Embryonic facial prominence (tissue), 1 donor: ENCODE results near the gene ANKRD55.
"Not testable (repeated sequence)": the region's sequence is repeated elsewhere in the genome, so short reads cannot be mapped to it uniquely, and the experiment has no call there.

ENCODE experiments used
- DNase-seq: peaks from one replicate; pipeline ENCODE4 v3.0.0-alpha.2; 2016; ENCODE audit errors: extremely low spot score

ANKRD55 gene

DNA sequence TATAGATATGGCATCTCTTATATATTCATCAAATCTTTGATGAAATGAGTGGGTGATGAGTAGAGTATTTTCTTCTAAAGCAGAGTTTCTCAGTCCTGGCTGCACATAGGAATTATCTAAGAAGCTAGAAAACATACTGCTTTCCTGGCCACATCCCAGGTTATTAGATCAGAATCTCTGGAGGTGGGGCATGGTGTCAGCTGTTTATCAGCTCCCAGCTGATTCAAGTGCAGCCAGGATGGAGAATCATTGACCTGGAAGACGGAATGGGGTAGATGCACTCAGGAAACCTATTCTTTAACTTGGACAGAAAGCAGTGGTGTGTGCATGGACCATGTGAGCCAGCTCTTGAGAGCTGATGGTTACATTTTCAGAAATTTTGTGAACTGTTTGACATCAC lies 130.2 kb downstream of the ANKRD55 start:
- no peak for DNase-seq

DNA sequence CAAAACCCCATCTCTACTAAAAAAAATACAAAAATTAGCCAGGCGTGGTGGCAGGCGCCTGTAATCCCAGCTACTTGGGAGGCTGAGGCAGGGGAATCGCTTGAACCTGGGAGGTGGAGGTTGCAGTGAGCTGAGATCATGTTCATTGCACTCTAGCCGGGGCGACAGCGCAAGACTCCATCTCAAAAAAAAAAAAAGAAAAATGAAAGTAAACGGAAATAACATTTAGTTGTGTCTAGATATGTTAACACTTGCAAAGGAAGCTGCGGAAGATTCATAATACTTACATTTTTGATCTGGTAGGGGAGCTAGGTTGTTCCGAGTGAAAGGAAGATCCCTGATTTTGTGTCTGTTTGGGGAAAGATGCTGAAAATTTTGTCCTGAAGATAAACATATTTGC lies 130.9 kb downstream of the ANKRD55 start:
- not testable (repeated sequence) for DNase-seq

GRCh38 chr5:56101180-56101579 lies 131.9 kb downstream of the ANKRD55 start:
- no peak for DNase-seq

- DNase-seq: no peak
These were observed 132.5 kb downstream of the ANKRD55 start for GRCh38 chr5:56100439-56101176.

DNA sequence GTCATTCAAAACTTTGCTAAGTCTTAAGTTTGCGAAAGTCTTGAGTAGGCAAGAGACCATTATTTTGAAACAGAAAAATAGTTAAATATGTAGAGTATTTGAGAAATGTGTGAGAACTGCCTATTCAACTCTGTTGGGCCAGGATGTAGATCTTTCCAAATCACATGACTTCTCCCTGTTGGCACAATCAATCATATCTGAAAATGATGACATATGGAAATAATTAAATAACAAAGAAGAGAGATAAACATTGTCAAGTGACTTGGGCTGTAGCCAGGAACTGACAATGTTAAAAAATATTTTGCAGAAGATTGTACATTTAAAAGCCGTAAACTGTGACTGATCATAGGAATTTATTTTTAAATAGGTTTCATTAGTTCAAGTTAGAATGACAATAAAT lies 133.8 kb downstream of the ANKRD55 start:
- peak; percentile 26 for DNase-seq

DNA sequence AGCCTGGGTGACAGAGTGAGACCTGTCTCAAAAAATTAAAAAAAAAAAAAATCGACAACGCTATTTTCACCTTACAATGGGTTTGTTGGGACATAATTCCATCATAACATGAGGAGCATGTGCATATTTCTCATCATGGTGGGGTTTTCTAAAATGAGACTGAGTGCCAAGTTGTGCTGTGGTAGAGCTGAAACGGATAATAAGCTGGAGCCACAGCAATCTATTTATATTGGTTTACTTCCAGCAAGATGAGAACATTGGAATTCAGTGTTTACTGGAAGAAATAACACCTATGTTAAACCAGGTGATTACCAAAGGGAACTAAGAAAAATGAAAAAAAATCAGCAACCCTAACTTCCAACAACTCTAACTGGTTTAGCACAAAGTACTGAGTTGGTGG lies 136.1 kb downstream of the ANKRD55 start:
- no peak for DNase-seq

DNA sequence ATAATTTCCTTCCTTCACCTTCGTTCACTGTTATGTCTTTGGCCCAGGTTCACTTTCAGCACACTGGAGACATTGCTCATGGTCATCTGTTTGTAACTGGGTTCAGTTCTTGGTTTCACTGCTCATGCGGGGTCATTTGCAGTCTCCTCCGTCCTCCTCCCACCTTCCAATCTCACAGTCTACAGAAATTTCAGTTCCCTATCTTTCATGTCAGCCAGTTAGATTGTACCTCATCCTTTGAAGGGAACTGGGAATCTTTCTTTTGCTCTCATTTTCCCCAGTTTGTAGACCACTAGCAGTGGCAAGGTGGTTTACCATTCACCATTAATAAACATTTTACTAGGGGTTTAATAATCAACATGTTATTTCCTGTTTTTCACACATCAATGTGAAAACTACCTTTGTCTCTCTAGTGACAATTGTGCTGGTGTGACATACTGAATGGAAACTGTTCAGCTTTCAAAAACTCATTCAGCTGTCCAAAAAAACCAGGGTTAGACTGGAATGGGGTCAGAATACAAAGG lies 137.5 kb downstream of the ANKRD55 start:
- no peak for DNase-seq

DNA sequence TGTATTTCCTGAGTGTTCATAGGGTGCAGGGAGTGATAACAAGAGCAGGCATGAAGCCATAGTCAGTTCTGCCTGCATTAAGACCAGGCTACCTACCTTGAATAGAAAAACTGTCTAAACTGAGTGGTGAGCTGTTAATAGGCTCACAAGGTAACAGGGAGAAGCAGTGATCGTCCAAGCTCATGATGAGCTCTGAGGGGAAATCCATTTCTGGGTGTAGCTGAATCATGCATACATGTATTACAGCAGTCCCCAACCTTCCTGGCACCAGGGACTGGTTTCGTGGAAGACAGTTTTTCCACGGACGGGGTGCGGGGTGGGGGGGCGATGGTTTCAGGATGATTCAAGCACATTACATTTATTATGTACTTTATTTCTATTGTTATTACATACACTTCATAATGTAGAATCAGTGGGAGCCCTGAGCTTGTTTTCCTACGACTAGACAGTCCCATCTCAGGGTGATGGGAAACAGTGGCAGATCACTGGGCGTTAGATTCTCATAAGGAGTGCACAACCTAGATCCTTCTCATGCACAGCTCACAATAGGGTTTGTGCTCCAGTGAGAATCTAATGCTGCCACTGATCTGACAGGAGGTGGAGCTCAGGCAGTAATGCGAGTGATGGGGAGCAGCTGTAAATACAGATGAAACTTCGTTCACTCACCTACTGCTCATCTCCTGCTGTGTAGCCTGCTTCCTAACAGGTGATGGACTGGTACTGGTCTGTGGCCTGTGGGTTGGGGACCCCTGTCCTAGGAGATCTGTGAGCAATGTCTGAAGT lies 138.4 kb downstream of the ANKRD55 start:
- no peak for DNase-seq

DNA sequence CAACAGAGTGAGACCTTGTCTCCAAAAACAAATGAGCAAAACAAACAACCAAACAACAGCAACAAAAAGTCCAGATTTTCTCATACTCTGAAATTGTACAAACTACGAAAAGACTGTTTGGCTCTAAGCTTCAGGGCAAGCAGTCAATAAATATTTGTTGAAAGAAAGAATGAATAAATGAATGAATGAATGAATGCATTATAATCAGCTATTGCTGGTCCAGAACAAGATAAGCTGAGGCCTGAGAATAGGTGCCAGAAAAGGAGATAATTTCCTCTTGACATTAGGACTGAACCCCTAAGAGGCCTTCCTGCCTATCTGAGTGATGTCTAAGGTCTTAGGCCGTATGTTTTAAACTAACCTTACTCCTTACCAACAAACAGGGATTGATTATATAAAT lies 139.2 kb downstream of the ANKRD55 start:
- DNase-seq: no peak

GRCh38 chr5:56092115-56092514 lies 141.0 kb downstream of the ANKRD55 start:
- no peak for DNase-seq

DNA sequence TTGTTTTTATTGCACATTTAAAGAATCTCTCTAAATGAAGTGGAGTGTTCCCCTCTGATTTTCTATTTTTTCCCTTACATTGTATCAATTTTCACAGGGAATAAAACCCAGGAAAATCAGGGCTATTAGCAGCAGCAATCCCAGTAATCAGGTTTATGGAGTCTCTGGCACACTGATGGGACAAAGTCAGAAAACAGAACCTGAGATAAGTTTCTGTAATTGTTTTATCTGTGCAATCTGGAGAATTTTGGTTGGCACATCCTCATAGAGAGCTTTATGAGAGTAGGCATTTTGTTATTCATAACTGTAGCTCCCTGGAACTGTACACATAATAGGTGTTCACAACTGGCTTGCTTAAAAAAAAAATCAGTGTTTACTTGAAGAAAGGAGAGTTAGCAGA lies 141.5 kb downstream of the ANKRD55 start:
- no peak for DNase-seq

GRCh38 chr5:56090793-56091460 lies 142.2 kb downstream of the ANKRD55 start:
- no peak for DNase-seq

DNA sequence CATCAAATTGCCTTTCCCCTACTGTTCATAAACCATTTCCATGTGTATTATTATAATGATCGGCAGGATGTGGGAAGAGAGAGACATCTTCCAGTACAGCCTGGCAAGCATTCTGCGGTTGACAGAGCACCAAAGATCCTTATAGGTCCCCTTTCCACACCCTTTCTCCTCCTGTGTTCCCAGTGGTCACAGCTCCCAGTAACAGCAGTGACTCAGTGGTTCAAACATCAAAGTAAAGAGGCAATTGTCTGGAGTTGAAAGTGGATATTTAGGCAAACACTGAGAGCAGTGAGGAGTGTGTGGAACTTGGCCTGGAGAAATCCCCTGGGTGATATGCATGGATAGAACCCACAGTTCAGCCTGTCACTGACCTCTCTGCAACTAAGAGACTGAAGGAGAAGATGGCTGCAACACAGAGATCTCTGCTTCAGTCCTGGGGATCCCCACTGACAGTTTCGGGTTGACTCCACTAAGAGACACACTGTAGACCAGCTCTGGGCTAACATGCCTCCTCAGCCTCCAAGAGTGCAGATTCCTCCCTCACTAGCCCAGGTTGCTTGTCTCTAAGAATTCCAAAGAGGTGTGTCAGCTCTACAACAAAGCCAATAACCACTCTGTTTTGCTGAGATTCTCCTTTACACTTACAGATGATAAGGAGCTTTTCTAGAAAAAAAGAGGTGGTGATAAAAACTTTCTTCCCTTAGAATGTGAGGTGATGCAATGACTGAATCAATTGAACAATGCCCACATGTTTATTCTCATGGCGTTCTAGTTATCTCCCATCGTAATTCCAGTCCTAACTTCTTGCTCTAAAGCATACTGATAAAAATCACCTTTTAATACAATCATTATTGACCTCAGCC lies 143.9 kb downstream of the ANKRD55 start:
- DNase-seq: no peak

DNA sequence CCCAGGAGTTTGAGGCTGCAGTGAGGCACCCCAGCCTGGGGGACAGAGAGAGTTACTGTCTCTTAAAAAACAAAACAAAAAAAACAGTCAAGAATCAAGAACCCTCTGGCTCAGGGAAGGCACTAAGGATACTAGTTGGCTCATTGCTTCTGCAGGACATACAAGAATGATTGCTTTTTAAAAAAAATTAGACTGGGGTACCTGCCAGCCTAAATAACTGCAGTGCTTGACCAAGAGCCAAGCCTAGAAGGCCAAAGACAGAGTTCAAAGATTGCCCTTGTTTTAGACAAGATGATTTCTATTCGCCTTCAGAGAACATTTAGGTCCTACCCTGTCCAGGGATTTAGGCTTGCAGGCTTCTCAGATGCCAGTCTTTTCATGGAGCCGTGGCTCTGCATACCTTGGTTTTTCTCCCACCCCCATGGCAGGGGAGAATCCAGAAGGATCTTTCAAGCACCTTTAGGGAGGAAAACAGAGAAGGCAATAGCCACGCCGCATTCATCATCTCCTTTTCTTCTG lies 144.6 kb downstream of the ANKRD55 start:
- DNase-seq: no peak

DNA sequence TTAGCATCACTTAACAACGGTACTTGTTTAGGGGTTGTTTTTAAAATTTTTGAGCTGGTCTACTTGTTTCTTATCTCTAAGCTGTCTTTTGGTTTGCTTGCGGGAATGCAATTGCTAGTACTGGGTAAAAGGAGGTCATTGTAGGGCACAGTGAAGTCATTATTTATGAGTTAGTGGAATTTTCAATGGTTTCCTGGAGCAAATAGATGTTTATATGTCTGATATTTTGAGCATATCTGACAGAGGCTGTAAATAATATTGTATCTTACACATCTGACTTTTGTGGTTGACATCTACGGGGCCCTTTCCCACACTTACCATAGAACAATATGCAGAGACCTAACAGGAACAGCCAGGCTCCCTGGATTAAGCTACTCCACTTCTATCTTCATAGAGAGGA lies 147.9 kb downstream of the ANKRD55 start:
- no peak for DNase-seq

DNA sequence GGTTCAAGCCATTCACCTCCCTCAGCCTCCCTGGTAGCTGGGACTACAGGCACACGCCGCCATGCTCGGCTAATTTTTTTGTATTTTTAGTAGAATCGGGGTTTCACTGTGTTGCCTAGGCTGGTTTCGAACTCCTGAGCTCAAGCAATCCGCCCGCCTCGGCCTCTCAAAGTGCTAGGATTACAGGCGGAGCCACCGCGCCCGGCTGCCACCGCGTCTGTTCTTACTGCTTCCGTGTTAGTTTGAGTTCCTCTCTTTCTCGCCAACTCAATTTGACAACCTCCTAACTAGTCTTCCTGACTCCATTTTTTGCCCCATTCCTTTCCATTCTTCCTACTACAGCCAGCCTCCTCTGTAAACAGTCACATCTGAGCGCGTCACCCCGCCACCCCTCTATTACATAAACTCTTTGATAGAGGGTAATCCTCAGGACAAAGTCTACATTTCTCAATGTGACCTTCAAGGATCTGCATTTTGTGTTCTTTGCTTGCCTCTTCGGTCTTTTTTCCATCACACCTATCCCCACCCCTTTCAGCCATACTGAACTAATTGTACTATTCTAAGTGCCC lies 149.8 kb downstream of the ANKRD55 start:
- DNase-seq: no peak

- DNase-seq: not testable (repeated sequence)
These were observed 152.0 kb downstream of the ANKRD55 start for GRCh38 chr5:56081053-56081642.

GRCh38 chr5:56080375-56081052 lies 152.6 kb downstream of the ANKRD55 start:
- no peak for DNase-seq

- not testable (repeated sequence) for DNase-seq
These were observed 154.0 kb downstream of the ANKRD55 start for GRCh38 chr5:56079157-56079500.
